Stimulated activated CD4-positive, alpha-beta T cell treated with anti-CD3 and anti-CD28 coated beads, Interleukin-15, amount 100 ng/mL, for 48 hours (primary cell): ENCODE data around the gene ANKMY1.
"Not testable (repeated sequence)": the region's sequence is repeated elsewhere in the genome, so short reads cannot be mapped to it uniquely, and the experiment has no call there.

ENCODE experiments used
- DNase-seq, 2 donors: peaks; one replicate each; pipeline ENCODE4 v3.0.0-alpha.2; 2020; ENCODE audit warnings: low read depth in 2 of 2

The ANKMY1 gene

GRCh38 chr2:240521885-240522284 is 35.9 kb downstream of the ANKMY1 start:
- DNase-seq: not testable (repeated sequence)

- DNase-seq: no peak
Measured at GRCh38 chr2:240520974-240521350, 36.8 kb downstream of the ANKMY1 start.

DNA sequence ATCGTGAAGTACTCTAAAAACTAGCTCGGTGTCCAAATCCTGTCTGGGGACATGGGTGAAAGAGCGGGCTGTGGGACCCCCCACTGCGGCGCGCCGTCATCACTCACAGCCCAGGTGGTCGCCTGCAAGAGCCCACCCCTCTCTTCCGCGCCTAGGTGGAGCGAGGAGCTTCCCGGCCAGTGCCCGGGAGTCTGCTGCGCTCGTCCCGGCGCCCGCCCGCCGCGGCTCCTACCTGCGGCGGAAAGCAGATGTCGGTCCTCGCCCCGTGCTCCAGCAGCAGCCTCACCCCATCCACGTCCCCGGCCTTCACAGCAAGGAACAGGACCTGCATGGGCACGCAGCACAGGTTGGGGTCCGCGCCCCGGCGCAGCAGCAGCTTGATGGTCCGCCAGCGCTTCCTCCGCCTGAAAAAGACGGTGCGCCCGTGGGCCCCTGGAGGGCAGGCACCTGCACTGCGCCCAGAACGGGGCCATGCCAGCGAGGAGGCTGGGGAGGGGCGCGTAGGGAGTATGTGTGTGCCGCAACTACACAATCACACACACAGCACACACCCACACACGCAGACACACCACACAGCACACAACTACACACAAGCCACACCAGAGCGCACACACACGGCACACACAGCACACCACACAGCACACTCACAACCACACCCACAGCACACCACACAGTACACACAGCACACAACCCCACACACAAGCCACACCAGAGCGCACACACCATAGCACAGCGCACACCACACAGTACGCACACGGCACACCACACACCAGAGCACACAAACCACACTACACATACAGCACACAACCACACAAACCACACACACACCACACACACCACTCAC is 37.4 kb downstream of the ANKMY1 start:
- DNase-seq: no peak

GRCh38 chr2:240519396-240520129 is 38.2 kb downstream of the ANKMY1 start:
- DNase-seq: no peak

DNA sequence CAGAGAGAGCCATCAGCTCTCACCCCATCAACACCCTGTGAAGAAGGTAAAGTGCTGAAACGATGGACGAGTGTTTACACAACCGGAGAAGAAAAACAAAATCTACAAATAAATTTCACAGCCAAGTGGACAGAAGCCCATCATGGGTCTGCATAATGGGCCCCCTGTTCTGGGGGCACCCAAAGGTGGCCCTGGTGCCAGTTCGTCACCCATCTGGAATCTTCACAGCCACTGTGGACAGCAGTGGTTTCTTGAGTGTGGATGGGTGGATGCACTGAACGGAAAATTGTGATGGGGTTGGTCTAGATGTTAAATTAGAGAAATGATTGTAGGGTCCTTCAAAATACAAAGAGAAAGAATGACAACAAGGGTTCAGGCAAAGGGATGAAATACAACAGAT is 38.8 kb downstream of the ANKMY1 start:
- DNase-seq: no peak

DNA sequence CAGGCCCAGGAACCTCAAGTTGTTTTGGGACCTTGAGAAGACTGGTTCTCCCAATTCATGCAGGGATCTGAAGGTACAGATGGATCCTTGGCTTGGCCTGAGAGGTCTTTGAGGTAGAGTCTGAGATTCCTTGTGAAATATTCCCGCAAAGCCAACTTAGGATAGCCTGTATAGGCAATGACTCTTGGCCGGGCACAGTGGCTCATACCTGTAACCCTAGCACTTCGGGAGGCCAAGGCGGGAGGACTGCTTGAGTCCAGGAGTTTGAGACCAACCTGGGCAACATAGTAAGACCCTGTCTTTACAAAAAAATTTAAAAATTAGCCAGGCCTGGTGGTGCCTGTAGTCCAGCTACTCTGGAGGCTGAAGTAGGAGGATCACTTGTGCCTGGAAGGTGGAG is 40.4 kb downstream of the ANKMY1 start:
- DNase-seq: no peak

DNA sequence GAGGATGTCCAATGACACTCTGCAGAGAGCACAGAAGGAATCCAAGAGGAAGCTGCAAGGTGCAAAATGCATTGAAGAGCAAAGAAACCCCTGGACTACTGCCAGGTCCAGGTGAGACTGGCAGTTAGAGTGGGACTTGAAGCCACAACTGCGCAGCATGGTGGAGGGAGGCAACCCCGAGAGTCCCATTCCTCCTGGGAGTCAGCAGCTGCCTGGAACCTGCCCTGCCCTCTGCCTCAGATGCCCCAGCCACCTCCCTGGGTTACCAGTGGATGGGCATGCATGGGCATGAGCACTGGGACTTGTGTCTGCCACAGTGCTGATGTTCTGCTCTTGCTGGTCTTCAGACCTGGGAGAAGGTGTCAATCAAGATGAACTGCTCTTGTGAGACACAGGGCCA is 43.2 kb downstream of the ANKMY1 start:
- DNase-seq: no peak

DNA sequence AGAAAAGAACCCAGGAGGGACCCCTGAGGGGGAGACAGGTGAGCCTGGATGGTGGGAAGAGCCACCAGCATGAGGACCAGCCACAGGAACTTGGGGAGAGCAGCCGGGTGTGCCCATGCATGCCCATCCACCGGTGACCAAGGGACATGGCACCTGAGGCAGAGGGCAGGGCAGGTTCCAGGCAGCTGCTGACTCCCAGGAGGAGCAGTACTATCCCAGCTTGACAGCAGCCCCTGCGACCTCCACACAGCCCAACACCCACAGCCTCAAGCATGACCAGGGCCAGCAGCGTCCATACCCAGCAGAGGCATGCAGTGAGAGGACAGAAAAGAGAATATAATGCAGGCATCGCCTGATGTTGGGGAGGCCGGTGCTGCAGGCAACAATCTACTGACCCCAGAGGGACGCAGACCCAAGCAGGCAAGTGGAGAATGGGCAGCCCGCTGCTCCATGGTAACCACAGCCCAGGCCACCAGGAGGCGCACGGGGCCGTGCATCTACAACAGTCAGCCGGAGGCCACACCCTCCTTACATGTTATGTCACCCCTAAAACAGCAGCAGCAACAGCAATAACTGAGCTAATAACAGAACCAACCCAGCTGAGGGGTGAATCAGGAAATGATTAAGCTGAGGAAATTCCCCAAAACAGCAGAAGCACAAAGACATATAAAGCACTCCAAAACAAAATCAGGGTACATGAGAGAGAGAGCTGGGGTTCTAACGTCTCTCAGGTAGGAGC is 44.1 kb downstream of the ANKMY1 start:
- DNase-seq: peak; percentile 67 to 78

DNA sequence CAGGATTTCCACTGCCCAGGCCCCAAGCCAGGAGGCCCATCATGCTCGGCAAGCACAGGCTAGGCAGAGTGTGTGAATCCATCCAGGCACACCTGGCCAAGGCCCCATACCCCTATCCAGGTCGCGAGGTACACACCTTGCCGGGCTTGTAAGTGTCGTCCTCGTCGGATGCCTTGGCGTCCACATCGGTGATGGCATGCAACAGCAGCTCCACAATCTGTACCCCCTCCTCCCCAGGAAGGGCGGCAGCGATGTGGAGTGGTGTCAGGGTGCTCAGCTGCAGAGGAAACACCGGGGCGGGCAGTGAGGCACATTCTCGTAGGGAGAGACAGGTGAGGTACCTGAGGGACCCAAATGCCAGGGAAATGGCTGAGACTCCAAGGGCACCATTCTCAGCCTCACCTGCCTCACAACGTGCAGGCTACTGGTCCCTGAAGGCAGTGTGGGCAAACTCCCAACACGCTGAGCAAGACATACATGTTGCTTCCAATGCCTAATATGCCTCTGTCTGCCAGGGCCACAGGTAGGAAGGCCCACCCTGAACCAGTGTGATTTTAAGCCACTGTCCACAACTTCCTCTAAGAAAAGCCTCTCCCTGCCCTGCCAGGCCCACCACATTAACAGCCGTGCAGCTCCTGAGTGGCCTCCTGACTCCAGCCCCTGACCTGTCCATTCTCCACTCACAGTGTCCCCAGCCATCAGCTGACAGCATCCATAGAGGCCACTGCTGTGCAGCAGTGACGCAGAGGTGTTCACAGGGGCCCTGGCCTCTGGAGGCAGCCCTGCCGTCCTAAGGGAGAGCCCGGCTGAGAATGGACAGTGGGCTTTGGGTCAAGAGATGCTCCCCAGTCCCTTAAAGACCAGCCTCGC is 44.9 kb downstream of the ANKMY1 start:
- no peak for DNase-seq

- DNase-seq: no peak
Measured at GRCh38 chr2:240512109-240512485, 45.7 kb downstream of the ANKMY1 start.

GRCh38 chr2:240511351-240512108 is 46.3 kb downstream of the ANKMY1 start:
- DNase-seq: no peak

DNA sequence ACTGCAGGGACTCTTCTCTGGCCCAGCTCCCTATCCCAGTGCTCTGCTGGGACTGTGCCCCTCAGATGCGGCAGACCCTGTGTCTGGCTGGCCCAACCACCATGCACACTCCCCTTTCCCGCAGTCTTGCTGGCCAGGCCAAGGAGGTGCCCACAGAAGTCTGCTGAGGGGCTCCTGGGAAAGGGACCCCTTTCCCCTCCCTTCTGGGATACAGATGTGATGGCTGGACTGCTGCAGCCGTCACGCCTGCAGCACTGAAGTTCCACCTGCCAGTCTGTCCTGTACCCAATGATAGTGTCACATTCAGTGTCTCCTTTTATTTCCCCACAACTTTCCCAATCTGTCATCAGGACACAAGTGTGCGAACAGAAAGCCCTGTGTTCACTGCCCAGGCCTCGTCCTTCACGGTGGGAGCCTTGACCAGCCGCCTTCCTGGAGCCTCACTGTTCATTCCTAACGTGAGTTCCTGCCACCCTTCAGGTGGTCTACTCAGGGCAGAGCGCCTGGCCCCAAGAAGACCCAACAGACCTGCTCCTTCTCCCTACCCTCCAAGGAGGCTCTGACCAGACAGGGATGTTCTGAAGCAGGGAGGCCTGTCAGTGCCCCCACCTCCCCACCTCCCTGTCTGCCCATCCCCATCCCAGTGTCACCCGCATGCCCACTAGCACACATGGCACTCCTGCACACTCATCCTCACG is 47.1 kb downstream of the ANKMY1 start:
- DNase-seq: no peak

- no peak for DNase-seq
Measured at GRCh38 chr2:240509667-240510512, 47.9 kb downstream of the ANKMY1 start.

DNA sequence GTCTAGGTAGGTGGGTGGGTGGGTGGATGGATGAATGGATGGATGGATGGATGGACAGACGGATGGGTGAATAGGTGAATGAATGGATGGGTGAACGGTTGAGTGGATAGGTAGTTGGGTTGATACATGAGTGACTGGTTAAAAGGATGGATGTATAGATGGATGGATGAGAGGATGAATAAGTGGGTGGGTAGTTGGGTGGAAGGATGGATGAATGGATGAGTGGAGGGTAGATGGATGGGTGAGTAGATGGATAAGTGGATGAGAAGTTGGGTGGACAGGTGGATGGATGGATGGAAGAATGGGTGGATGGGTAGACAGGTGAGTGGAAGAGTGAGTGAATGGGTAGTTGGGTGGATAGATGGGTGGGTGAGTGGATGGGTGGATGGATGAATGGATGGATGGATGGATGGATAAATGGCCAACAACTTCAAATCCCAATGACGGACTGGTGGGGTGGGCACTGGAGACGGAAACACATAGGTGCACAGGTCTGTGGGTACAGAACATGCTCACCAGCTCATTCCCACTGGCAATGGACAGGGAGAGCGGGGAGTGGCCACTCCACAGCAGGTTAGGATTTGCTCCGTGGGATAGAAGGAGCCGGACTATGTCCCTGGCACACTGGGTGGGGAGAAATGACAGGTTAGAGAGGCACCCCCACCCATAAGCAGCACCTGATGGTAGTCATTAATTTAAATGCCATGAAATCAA is 48.8 kb downstream of the ANKMY1 start:
- no peak for DNase-seq

- DNase-seq: no peak
Measured at GRCh38 chr2:240507778-240508251, 50.0 kb downstream of the ANKMY1 start.

DNA sequence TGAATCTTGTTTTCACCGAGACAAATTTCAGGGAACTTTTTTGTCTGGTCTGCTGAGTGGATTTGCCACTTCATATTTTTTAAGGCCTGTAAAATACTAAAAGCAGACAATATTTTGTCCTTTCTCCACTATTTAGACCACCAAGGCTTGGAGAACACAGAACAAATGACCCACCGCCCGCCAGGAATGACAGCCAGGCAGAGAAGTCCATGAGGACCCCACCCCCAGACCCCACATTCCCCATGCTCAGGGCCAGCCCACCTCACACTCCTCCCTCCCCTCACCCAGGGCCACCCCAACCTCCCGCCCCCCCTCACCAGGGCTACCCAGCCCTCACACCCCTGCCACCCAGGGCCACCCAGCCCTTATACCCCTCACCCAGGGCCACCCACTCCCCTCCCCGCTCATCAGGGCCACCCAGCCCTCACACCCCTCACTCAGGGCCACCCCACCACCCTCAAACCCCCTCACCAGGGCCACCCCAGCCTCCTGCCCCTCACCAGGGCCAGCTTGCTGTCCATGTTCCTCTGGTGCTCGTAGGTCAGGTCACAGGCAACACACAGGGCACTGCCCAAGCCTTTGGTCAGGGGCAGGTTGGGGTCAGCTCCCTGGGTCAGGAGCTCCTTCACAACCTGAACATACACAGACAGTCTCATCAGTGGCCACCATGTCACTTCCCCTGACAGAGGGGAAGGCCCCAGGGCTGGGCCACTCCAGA is 50.6 kb downstream of the ANKMY1 start:
- DNase-seq: no peak

DNA sequence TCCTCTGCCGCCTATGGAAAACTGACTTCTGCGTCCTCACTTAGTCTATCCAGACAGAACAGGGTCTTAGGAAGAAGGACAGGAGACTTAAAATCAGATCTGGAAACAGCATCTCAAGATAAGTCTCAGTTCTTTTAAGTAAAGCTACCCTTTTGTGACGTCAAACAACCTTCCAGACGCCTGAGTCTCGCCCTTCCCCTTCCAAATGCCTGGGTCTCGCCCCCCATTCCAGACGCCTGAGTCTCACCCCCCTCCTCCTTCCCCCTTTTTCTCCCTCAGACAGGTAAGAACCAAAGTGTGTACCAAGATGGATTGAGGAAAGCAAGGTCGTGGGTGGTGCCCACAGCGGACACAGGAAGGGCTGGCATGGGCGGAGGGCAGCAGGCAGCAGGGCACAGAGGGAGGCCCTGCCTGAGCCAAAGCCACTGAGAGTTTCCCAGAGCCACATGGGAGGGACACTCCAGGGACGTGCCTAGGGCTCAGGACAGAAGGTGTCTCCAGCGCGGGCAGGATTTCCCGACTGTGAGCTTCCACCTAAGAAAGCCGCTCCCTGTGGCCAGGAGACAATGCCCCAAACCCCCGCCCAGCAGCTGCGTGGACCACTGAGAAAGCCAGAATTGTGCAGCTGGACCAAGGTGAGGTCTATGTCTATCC is 51.3 kb downstream of the ANKMY1 start:
- DNase-seq: no peak
